ENCODE measurements around the gene FKBP3.
"Not testable (repeated sequence)": the region's sequence is repeated elsewhere in the genome, so short reads cannot be mapped to it uniquely, and the experiment has no call there.

Gene FKBP3

DNA sequence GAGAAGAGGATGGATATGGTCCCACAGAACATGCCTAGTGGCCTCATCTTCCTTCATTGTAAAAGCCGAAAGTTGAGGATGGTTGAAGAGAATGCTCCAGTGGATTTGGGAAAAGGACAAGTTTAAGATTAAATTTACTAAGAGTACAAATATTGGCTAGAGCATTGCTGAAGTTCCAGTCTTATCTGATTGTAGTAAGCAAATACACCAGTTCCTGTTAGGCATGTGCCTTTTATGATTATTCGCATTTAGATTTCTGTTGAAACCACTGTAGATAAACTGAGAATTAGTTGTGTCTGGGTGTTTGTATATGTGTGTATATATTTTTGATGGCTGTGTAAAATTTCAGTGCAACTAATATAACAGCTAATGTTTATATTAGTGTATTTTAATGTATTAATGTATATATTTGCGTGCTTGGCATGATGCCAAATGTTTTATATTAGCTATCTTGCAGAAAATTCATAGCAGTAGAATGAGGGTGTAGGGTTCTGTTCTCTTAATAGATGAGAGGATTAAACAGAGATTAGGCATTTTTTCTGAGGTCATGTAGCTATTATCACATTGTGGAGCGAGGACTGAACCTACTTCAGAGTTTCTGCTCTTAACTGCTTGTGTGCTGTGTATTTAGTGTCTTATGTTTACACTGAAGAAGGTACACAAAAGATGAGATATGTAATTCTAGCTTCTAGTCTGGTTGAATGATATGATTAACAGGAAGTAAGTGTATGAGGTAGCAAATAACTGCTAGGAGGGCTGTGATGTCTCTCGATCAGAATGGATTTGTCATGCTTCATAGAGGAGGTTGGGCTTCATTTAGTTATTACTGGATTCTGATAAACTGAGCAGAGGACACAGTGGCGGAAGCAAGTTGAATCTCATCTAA lies 21.1 kb downstream of the FKBP3 start:
- no peak for FAIRE-seq

GRCh38 chr14:45104561-45104960 lies 29.7 kb downstream of the FKBP3 start:
- FAIRE-seq: no peak

DNA sequence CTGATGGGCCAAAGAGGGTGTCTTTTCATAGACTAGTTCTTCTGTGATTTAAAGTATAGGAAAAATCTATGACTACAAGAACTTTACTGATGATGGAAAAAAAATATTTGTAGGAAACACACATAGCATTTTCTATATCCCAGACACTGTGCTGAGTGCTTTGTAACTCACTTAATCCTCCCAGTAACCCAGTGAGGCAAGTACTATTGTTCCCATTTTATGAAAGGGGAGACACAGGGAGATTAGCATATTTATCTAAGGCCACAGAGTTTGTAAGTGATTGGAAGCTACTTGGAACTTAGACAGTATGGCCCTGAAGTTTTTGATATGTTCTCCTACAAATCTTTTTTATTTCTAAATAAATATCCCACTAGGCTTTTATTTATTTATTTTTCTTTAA lies 30.5 kb downstream of the FKBP3 start:
- FAIRE-seq: no peak

GRCh38 chr14:45096218-45096617 lies 38.1 kb downstream of the FKBP3 start:
- peak; percentile 19 for FAIRE-seq

- FAIRE-seq: no peak
Observed at GRCh38 chr14:45095143-45095542, 39.1 kb downstream of the FKBP3 start.

DNA sequence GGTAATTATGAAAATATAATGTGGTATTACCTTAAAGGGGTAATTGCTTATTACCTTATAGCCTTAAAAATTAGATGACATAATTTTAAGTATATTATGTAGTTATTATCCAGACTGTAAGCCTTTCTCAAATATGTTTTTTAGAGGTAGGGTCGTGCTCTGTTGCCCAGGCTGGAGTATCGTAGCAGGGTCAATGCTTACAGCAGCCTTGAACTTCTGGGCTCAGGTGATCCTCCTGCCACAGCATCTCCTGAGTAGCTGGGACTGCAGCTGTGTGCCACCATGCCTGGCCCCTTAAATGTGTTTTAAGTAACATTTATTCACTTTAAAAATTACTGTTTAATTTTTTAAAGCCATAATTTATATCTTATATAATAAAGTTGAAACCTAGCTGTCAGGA lies 40.0 kb downstream of the FKBP3 start:
- FAIRE-seq: no peak

- no peak for FAIRE-seq
Observed at GRCh38 chr14:45091710-45092109, 42.6 kb downstream of the FKBP3 start.

DNA sequence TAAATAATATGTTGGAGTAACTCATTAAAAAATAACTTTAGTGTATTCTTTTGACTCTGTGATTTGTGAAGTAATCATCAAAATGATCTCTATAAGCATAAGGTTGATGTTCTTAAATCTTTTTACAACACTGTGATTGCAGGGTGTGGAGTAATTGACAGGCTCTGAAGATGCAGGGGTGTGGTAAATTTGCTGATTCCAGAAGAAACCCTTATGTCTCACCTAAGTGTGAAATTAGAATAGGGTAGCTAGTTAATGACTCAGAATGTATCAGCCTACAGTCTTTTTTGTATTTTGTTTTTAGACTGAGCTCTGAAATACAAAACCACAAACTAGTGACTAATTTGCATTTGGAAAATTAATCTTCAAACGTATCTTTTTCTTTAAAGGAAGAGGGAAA lies 44.5 kb downstream of the FKBP3 start:
- FAIRE-seq: no peak

GRCh38 chr14:45084946-45085346 lies 49.3 kb downstream of the FKBP3 start:
- no peak for FAIRE-seq

DNA sequence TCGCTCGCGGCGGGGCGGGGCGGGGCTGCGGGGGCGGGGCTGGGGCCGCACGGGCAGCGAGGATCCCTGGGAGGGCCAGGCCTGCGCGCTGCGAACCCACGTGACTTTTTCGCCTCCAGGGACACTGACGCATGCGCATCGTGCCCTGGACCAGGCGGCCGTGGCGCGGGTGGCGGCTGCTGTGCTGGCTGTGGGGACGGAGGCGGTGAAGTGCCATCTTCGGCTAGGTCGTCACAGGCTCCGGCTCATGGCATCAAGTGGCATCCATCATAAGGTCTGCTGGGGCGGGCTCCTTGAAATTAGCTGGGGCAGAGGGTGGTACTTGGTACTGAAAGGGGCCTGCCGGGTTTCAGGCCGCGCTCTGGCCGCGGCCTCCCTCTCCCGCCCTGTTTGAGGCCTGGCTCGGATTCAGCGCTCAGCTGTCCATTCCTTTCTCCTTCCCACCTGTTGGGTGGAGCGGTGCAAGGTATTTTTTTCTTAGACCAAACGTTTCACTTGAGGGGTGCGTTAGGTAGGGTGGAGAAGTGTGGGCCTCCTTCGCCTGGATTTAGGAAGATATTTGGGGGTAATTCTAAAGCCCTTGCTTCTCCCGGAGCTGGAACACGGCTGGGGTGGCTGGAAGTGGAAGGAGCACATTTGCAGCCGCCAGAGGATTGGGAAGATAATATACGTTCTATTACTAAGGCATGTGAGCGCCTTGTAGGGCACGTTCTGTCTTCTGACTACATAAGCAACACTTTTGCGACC lies 50.1 kb downstream of the FKBP3 start, which contains the start of gene PRPF39:
Gene PRPF39, plus strand, starts transcription at position 141 of the 747 bp plus-strand sequence. CDS start 11,124 bp downstream, outside the sequence.
- no peak for FAIRE-seq

DNA sequence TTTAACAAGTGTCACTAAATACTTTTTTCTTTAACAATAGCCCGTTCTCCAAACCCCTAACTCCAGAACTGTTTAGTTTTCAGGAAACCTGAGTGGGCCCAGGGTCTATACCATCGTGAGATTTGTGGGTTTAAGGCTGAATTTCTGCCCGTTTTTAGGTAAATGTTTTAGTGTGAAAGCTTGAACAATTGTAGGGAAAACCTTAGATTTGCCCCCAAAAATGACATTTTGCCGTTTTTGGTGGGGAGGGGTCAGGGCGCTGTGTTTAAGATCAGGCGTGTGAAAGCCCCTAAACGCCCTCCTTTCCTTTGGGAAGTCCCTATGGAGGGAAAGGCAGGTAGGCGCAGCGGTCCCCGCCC lies 50.7 kb downstream of the FKBP3 start:
- FAIRE-seq: no peak

DNA sequence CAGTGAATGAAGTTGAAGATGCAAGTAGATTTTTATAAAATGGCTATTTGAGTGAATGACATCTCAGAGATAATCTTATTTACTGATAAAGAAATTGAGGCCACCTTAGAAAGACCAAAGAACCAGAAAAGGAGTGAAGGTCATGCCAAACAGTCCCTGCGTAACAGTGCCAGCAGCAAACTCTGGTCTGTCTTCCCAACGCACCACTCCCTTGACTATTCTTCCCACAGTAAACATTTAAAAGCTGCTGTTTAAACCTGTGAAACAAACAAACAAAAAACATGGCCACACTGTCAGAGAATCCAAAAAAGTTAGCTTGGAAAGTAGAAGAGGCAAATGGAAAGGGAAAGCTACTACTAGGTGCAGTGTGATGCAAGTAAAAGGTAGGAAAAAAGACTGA lies 51.9 kb downstream of the FKBP3 start:
- no peak for FAIRE-seq

GRCh38 chr14:45081096-45081495 lies 53.2 kb downstream of the FKBP3 start:
- FAIRE-seq: not testable (repeated sequence)

DNA sequence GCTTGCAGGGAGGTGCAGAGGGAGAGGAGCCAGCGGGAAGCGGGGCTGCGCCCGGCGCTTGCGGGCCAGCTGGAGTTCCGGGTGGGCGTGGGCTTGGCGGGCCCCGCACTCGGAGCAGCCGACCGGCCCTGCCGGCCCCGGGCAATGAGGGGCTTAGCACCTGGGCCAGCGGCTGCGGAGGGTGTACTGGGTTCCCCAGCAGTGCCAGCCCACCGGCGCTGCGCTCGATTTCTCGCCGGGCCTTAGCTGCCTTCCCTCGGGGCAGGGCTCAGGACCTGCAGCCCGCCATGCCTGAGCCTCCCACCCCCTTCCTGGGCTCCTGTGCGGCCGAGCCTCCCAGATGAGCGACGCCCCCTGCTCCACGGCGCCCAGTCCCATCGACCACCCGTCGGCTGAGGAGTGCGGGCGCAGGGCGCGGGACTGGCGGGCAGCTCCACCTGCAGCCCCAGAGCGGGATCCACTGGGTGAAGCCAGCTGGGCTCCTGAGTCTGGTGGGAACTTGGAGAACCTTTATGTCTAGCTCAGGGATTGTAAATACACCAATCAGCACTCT lies 53.8 kb downstream of the FKBP3 start:
- not testable (repeated sequence) for FAIRE-seq

DNA sequence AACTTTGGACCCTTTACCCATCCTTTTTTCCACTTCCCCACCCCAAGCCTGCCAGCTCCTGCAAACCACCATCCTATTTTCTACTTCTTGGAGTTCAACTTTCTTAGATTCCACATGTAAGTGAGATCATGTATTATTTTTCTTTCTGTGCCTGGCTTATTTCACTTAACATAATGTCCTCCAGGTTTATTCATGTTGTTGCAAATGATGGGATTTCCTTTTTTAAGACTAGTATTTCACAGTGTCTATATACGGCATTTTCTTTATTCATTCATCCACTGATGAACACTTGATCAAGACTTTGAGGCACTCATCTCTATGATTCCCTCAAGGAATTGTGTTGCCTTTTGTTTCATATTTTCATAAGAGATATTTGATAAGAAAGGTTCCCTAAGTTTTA lies 56.0 kb downstream of the FKBP3 start:
- FAIRE-seq: no peak

GRCh38 chr14:45073231-45073879 lies 60.9 kb downstream of the FKBP3 start:
- no peak for FAIRE-seq

- FAIRE-seq: no peak
Observed at GRCh38 chr14:45072126-45072525, 62.2 kb downstream of the FKBP3 start.

DNA sequence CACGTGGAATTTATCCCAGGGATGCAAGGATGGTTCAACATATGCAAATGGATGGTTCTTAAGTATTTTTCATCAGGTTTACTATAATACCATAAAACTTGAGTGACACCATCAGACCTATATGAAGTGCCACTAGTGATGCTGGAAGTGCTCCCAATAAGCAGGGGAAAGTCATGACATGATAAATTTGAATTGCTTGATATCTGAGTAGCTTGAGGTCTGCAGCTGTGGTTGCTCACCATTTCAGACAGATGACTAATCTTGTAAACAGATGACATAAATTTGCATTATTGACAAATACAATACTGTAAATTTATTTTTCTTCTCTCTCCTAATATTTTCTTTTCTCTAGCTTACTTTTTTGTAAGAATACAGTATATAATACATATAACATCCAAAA lies 64.1 kb downstream of the FKBP3 start:
- FAIRE-seq: peak; percentile 72

DNA sequence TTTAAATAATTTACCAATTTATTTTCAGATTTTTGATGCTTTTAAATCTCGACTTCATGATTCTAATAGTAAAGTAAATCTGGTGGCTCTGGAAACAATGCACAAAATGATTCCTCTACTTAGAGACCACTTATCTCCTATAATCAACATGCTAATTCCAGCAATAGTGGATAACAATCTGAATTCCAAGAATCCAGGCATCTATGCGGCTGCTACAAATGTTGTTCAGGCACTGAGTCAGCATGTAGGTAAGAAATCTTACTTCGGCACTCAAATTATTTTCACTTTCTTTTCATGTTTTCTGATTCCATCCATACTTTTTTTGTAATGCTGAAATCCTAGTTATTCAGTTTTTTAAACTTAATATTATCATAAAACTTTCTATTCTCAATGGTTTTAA lies 65.9 kb downstream of the FKBP3 start:
- no peak for FAIRE-seq

DNA sequence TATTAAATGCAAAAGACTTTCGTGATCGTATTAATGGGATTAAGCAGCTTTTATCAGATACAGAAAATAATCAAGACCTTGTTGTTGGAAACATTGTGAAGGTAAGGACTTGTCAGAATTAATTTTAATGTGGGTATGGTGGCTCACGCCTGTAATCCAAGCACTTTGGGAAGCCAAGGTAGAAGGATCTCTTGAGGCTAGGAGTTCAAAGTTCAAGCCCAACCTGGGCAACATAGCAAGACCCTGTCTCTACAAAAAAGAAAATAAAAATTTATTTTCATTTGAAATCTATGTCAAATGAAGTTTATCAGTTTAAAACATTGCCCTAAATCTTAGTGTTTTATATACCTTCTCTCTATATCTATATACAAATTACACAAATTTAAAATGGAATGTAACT lies 67.6 kb downstream of the FKBP3 start:
- FAIRE-seq: peak; percentile 60

DNA sequence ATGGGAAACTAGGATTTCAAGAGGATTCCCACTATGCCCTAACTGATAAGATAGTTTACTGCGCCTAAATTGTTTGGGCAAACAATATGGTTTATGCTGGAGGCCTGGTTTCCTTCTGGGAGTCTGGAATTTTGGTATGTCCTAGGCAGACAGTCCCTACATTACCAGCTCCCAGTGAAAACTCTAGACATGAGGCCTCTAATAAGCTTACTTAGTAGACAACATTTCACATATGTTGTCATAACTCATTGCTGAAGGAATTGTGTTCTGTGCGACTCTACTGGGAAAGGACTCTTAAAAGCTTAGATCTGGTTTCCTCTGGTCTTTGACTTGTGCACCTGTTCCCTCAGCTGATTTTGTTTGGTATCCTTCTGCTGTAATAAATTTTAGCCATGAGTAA lies 68.3 kb downstream of the FKBP3 start:
- FAIRE-seq: no peak
